COLO668 (cell line): ENCODE measurements around the gene VPS9D1.

Source experiments
- DNase-seq: peaks from one replicate; lab custom pipeline; 2025; ENCODE audit not compliant: unreplicated experiment; lab: John Stamatoyannopoulos, UW

The VPS9D1 gene

DNA sequence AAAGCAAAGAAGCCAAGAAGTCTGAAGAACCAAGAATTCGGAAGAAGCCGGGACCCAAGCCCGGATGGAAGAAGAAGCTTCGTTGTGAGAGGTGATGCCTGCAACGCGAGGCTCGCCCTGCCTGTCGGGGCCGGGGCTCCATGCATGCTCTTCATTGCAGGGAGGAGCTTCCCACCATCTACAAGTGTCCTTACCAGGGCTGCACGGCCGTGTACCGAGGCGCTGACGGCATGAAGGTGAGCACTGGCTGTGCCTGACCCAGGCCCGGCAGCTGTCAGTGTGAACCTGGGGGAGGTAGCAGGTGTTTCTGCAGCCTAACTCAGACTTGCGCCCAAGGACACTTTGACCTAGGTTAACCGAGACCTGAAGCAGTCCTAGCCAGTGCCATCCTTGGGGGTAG is 12.6 kb upstream of the VPS9D1 start:
- no peak for DNase-seq

DNA sequence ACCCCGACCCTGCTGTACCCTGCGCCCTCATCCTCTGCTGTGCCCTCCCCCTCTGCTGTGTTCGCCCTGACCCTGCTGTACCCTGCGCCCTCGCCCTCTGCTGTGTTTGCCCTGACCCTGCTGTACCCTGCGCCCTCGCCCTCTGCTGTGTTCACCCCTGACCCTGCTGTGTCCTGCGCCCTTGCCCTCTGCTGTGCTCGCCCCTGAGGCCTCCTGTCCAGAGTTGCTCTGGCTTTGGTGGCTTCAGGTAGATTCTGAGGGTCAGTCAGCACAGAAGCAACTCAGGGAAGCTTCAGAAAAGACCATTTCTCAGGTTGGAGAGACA is 12.2 kb upstream of the VPS9D1 start:
- no peak for DNase-seq

DNA sequence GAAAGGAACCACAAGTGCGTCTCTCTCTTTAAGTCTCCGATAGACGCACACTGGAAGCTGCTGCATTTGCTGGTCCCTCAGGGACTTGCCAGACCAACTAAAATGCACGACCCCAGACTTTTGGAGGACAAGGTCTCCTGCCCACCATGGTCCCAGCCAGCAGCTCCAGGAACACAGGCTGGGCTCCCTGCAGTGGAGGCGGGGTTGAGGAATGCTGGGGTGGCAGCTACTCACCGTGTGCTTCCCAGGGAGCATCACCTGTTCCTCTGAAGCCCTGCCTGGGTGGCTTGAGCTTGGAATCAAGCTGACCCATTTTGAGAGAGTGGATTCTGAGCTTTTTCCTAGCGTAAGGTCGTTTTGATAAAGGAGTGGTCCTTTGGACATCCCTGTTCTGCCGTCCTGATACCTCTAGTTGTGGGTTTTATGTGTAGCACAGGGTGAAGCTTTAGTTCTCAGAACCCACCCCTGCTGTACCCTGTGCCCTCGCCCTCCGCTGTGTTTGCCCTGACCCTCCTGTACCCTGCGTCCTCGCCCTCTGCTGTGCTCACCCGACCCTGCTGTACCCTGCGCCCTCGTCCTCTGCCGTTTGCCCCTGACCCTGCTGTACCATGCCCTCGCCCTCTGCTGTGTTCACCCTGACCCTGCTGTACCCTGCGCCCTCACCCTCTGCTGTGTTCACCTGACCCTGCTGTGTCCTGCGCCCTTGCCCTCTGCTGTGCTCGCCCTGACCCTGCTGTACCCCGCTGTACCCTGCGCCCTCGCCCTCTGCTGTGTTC is 11.6 kb upstream of the VPS9D1 start:
- no peak for DNase-seq

DNA sequence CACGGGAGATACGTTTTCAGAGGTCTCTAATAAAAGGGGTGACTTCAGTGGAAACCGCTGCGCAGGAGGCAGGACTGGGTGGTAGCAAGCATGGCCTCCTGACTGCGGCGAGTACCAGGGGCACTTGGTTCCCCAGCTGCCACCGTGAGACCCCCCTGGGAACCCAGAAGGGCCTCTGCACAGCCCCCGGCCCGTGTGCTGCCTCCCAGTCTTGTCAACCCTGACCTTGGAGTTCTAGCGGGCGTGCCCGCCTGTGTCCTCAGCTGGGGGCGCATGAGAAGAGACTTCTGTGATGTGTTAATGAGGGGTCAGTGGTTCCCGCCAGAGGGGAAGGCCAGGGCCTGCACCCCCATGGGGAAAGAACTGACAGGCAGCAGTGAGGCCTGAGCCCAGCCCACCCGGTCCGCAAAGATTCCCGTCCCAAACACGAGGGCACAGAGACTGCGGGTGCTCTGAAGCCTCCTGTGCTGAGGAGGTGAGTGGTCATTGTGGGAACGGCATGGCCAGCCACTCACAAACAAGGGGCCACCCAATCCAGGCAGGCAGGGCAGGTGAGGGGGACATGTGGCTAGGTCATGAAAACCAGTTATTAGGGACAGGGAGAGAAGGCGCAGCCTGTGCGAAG is 10.0 kb upstream of the VPS9D1 start:
- no peak for DNase-seq

DNA sequence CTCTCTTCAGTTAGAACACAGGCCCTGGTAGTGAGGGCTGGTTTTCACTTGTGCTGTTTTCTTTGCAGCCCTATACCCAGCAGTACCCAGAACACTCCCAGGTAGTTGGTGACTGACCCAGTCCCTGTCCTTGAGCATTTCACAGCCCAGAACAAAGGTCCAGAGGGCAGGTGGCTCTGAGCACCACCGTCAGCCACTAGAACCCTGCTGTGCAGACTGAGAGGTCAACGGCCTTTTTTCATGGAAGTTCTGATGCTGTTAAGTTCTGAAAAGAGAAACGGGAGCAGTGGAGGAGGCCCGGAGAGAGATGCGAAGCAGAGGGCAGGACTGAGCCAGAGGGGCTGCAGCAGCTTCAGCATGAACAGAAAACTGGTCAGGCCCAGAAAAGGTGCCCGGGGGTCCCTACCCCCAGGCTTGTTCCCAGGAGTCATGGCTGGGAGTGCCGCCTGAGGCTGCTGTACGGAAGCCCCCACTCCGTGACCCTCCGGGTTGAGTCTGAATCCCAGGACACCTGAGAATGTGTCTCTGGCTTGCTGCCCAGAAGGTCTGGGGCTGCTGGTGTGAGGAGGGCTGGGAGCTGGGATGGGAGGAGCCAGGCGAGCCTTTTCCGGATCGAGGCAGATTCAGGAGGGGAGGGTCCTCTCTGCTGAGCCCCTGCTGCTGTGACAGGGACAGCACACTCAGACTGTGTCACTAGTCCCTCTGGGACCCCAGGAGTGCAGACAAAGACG is 9.3 kb upstream of the VPS9D1 start:
- DNase-seq: no peak

DNA sequence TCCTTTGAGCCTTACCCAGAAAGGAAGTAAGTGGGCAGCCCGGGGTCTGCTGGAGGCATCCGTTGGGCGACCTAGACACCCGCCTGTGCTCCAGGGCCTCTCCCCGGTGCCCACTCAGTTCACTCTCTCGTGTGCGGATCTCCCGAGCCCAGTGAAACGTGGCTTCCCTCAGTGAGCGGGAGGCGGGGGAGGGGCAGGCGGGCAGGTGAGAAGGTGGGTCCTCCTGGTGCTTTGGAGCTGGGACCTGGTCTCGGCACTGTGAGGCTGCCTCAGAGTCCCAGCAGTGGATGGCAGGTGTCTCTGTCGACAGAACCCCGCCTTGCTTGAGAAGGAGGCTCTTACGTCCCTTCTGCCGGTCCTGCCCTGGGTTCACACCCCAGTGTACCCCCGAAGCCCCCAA is 8.6 kb upstream of the VPS9D1 start:
- DNase-seq: no peak

DNA sequence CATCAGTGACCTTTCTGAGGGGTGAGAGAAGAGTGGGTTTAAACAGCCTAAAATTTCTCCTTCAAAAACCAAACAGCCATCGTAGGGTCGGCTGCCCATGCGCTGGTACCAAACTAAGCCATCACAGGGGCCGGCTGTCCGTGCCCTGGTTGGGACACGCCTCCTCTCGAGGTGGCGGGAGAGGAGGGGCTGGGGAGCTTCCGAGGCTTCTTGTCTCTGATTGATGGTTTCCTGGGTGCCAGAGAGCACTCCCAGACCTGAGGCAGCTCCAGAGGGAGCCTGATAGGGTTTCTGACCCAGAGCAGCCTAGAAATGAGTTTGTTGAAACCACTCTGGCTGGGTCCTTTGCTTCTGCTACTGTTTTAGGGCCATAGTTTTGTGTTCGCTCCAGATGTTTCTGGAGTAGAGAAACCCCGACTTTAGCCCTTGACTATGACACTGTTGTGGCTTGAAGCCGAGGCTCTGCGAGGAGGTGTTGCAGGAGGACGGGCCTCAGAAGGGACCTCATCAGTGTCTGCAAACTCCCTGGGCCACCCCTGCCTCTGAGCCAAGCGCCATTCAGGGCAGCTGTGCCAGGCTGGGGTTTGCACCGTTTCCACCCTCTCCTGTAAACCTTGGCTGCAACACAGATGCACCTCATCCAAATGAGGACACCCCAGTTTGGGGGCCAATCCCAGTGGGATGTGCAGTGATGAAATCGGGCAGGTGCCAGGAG is 6.9 kb upstream of the VPS9D1 start:
- DNase-seq: no peak

DNA sequence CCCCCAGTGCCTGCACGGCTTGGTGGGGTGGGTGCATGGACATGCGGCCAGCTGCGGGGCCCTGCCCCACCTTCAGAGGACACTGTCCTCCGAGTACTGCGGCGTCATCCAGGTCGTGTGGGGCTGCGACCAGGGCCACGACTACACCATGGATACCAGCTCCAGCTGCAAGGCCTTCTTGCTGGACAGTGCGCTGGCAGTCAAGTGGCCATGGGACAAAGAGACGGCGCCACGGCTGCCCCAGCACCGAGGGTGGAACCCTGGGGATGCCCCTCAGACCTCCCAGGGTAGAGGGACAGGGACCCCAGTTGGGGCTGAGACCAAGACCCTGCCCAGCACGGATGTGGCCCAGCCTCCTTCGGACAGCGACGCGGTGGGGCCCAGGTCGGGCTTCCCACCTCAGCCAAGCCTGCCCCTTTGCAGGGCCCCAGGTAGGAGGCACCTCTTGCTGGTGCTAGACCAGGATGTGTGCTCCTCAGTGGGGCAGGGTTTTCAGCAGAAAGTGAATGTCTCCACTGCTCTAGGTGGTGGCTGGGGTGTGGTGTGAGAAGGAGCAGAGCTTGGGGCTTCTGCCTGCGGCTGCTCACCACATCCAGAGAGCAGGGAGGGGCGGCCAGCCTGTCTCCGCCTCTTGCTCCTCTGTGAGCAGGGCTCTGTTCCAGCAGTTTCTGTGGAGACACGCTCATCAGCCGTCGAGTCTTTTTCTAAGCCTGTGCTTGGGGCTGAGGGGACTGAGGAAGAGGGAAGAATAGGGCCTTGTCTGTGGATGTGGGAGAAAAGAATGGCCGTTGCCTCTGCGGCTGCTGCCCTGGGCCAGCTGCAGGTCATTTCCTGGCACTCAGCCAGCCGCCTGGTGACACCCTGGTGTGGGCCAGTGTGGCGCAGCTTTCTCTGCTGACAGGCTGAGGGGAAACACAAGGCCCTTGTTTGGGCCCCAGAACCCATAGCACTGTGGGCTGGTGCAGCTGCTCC is 2.9 kb upstream of the VPS9D1 start:
- DNase-seq: peak; percentile 67

DNA sequence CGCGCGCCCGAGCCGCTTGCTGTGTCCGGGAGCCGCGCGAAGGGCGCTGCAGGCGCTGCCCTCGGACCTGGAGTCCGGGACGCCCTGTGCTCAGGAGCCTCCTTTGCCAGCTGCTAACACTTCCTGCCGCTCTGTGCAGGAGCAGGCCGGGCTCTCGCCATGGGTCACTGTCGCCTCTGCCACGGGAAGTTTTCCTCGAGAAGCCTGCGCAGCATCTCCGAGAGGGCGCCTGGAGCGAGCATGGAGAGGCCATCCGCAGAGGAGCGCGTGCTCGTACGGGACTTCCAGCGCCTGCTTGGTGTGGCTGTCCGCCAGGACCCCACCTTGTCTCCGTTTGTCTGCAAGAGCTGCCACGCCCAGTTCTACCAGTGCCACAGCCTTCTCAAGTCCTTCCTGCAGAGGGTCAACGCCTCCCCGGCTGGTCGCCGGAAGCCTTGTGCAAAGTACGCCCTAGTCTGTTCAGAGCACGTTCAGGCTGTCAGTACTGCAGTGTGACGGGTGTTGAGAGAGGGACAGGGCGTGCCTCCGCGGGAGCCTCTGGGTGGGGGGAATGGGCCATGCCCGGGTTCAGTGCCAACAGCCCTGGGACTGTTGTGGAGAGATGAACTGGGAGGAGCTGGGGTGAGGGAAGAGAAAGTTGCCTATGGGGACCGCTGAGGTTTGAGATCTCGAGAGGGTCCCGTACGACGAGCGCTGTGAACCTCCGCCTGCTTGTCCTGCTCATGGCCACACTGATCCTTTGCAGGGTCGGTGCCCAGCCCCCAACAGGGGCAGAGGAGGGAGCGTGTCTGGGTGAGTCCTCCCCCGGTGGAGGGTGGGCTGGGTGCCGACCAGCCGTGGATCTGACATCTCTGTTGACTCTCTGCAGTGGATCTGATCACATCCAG is 1.9 kb upstream of the VPS9D1 start:
- peak; percentile 54 for DNase-seq

DNA sequence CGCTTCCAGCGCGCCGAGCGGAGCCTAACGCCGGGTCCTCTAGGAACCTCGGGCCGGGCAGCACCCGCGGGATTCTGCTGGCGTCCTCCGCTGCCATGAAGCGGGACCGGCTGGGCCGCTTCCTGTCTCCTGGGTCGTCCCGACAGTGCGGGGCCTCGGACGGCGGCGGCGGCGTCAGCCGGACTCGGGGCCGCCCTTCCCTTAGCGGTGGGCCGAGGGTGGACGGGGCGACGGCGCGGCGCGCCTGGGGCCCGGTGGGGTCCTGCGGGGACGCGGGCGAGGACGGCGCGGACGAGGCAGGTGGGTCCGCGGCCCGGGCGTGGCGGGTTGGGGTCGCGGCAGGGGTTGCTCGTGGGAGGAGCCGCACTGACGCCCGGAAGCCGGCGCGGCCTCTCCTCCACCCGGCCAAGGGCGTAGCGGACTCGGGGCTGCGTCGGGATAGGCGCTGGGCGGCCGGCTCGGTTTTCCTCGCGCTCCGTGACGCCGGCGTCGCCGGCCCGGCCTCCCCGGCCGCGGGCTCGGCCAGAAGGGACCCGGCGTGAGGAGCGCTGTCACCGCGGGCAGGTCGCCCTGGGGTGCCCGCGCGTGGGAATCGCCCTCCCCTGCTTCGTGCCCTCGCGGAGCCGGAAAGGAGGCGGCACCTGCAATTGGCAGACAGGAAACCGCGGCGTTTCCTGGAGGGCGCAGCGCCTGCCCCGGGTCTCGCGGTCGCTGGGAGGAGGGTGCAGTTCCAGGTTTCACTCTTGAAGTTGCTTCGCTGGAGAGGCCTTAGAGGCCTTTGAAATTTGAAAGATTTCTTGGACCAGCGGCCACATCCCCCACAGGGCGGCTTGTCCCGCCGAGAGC is 1.1 kb upstream of the VPS9D1 start:
- DNase-seq: peak; percentile 73

DNA sequence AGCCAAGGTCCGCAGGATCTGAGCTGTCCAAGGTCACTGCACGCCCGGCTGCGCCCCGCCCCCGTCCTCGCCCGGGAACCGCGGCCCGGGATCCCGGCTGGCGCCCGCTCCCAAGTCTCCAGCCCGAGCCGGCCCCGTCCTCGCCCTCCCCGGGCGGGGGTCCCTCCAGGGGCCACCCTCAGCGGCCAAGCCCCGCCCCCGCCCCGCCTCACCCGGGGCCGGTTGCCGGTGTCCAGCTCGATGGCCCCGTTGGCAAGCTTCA is 216 bp downstream of the VPS9D1 start:
- peak; percentile 59 for DNase-seq

DNA sequence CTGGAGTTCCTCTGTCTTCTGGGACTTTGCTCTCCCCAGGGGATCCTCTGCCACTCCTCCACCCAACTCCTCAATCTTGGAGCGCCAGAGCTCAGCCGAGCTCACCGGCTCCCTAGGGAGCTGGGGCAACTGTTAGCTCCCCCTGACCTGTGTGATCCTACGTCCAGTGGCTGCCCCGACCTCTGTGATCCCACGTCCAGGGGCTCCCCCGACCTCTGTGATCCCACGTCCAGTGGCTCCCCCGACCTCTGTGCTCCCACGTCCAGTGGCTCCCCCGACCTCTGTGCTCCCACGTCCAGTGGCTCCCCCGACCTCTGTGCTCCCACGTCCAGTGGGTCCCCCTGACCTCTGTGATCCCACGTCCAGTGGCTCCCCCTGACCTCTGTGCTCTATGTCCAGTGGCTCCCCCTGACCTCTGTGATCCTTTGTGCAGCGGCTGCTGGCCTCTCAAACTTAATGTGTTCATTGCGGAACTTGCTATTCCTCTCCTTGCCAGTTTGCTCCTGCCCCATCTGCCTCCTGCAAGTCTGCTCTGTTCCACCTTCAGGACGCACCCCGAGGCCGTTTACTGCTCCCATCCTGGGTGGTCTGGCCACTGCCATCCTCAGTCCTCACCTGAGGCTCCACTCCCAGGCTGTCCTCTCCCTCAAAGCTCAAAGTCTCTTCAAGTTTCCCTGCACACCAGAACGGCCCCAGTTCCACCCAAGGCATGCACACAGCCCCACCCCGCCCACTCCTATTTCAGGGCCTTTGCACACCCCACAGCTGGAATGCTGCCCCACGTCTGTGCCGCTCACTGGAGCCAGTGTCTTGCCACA is 2.8 kb downstream of the VPS9D1 start:
- no peak for DNase-seq

DNA sequence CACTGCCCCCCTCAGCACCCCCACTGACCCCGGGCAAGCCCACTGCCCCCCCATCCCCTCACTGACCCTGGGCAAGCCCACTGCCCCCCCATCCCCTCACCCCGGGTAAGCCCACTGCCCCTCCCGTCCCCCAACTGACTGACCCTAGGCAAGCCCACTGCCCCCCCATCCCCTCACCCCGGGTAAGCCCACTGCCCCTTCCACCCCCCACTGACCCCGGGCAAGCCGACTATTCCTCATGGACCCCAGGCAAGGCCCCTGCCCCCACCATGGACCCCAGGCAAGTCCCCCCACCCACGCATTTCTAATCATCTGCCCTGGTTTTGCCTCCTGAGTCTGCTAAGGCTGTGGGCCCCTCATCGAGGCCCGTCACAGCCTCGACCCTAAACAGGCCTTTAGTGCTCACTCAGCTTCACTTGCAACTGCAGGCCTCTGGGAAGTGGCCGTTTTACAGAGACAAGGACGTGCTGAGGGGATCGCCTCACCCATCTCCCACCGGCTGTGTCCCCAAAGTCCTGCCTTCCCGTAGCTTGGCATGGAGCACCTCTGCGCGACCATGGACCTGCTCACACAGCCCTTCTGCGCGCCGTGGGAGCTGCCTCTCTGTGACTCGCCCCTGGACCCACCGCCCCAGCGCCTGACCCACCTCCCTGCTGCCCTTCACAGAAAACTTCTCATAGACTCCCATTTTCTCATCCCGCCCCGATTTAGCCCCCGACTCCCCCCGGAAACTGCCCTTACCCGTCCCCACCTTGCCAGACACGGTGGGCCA is 3.6 kb downstream of the VPS9D1 start:
- DNase-seq: no peak

DNA sequence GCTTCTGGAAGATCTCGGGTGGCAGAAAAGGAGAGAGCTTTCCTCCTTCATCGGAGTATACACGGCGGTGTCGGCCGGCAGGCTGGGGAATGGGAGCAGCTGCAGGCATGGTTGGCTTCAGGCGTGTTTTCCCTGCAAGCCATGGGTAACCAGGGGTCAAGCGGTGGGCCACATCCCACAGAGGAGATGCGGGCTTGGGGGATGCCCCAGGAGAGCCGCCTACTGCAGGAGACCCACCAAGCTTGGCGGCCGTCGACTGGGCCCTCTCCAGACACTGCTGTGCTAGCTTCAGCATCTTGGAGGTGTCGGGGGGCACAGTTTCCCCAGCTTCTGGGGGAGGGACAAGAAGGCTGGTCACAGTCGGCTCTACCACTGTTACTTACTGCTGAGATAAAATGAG is 4.2 kb downstream of the VPS9D1 start:
- no peak for DNase-seq

DNA sequence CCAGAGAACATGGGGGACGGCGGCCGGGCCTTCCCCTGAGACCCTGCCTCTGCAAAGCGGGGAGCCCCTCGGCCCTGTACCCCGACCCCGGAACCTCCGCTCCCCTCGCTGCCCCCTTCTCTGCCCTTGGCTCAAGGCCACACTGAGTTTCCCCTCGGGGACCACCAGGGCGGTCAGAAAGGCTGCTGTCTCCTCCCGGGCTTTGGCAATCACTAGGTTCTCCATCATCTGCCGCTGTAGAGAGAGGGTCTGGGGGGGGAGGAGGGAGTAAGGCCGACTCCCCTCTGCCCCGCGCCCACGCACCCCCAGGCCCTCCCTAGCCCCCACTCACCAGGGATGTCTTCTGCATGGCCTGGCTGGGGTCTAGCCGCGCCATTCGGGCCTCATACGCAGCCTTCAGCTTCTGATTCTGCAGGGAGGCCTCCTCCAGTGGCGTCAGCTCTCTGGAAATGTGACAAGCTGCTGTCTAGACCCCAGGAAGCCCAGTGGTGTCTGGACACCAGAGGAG is 8.4 kb downstream of the VPS9D1 start:
- DNase-seq: no peak

DNA sequence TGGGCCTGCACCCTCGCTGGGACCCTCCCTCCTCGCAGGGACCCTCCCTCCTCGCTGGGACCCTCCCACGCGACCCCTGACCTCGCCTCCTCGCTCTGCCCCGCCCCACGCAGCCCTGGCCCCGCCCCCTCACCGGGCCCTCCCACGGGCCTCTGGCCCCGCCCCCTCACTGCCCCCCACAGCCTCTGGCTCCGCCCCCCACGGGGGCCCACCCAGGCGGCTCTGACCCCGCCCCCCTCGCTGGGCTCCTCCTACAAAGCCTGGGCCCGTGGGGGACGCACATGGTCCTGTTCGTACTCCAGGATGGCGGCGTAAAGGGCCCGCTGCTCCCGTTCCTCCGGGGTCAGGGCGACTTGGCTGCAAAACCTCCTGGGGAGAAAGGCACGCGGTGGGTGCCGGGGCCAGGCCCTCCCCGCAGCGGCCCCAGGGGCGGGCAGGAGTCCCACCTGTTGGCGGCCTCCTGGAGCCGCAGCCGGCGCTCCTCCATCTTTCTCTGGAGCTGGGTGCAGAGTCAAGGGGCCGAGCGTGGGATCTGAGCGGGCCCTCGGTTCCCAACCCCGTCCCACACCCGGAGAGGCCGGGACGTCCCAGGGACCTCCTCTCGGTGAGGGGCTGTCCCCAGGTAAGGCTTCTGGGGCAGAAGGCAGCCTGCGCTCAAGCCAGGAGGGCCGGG is 9.0 kb downstream of the VPS9D1 start:
- peak; percentile 62 for DNase-seq
